ENCODE measurements around the gene SLC4A8. TPM values are rescaled to one million over a fixed set of nuclear protein-coding genes. Genes with fewer than 3 reads are reported as not detected.

SLC4A8 gene
- total RNA-seq, 1 donor from 2014 or later: 10.4 TPM

DNA sequence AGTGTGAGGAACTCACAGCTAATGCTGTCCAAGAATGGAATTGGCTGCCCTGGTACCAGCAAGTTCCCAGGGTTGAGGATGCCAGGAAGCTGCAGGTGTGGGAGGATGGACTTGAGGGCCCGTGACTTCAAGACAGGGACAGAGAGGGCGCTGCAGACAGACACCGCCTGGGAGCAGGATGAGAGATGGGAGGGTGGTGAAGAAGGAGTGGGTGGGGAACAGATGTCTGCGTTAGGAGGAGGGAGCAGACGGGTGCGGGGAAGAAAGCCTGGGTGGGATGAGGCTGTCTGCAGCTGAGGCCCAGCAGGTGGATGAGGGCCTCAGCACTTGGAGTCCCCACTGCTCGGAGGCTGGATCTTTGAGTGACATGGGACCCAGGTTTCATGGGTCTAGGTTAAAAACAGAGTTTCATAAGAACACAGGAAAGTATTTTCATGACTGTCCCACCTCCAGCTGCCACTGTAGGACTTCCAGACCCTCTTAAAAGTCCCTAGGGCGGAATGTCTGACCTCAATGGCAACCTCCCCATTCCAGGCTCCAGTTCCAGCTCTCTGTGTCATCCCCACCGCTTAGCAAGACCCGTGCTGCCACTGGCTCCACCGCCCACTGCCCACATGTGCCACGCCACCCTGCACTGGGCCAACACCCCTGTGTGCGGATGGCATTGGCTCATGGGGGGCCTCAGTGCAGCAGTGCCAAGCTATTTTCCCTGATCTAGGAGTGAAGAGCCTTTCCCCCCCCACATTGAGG is 96.1 kb downstream of the SLC4A8 start:
- intact Hi-C loops (cut with micrococcal nuclease): no loop called here

- intact Hi-C loops (cut with micrococcal nuclease): no loop called here
These were observed 97.1 kb downstream of the SLC4A8 start for GRCh38 chr12:51521554-51522276.

DNA sequence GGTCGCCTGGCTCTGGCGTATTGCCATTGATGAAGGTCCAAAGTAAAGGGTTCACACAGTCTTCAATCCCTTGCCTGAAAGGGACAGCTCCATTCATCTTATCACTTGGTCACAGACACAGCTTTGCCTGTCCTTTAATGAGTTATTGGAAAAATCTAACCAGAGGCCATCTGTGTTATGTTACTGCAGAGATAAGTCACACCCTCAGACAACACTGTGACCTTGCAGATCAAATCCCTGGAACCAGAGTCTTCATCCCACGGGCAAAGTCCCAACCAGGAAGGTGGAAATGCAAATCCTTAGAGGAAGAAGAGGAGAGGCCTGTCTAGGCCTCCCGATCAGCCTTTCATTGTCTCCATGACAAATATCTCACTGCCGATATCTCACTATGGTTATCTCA is 98.1 kb downstream of the SLC4A8 start:
- intact Hi-C loops (cut with micrococcal nuclease): no loop called here

- intact Hi-C loops (cut with micrococcal nuclease): no loop called here
These were observed 99.8 kb downstream of the SLC4A8 start for GRCh38 chr12:51524386-51524901.

DNA sequence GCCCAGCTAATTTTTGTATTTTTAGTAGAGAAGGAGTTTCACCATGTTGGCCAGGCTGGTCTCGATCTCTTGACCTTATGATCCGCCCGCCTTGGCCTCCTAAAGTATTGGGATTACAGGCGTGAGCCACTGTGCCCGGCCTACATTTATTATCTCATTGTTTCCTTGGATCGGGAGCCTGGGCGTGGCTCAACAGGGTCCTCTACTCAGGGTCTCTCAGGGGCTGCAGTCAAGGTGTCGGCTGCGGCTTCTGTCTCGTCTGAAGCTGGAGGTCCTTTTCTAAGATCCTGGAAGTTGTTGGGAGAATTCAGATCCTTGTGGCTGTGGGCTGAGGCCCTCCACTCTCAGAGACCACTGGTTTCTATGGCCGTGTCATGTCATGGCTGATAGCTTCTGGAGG is 100.9 kb downstream of the SLC4A8 start:
- intact Hi-C loops (cut with micrococcal nuclease): no loop called here

DNA sequence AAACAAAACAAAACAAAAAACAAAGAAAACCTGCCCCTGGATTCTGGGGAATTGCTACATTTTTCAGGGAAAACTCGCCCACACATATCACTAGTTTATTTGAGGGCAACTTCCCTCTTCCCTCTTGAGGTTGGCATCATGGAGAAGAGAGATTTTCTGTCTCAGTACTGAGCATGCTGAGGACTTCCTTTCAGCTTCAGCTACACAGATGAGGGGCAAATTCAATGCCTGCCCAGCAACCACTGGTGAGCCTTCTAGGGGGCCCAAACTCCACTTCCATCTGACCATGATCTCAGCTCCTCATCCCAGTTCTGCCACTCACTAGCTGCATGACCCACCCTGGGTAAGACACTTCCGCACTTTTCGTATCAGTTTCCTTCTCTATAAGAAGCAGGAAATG is 103.3 kb downstream of the SLC4A8 start:
- intact Hi-C loops (cut with micrococcal nuclease): no loop called here

- intact Hi-C loops (cut with micrococcal nuclease): no loop called here
These were observed 104.4 kb downstream of the SLC4A8 start for GRCh38 chr12:51528852-51529650.

- intact Hi-C loops (cut with micrococcal nuclease): no loop called here
These were observed 105.0 kb downstream of the SLC4A8 start for GRCh38 chr12:51529651-51529970.

GRCh38 chr12:51530208-51530607 is 105.6 kb downstream of the SLC4A8 start:
- intact Hi-C loops (cut with micrococcal nuclease): loop anchor here (5.0 kb wide), 1 partner anchor 48 kb away; no protein-coding TSS in a partner anchor

GRCh38 chr12:51531284-51531977 is 106.8 kb downstream of the SLC4A8 start:
- intact Hi-C loops (cut with micrococcal nuclease): loop anchor here (5.0 kb wide), 1 partner anchor 49 kb away; no protein-coding TSS in a partner anchor

- intact Hi-C loops (cut with micrococcal nuclease): loop anchor here (1.0 to 5.0 kb wide), 2 partner anchors 50 to 111 kb away; no protein-coding TSS in a partner anchor
These were observed 107.4 kb downstream of the SLC4A8 start for GRCh38 chr12:51531978-51532497.

DNA sequence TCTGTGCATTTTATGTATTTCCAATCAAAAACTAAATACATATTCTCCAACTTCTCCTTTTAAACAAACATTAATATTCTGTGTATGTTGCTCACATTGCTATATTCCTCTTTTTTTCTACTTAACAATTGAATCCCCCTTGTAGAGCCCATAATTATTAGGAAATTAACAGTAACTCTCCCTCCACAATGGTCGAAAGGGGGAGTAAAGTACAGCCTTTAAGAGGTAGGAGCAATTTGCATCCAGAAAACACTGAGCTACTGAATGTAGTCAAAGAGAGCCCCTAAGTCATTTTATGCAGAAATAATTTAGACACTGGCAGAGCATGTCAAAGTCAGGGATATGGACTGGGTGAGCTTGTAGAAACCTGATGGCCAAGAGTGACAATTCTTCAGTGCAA is 109.2 kb downstream of the SLC4A8 start:
- intact Hi-C loops (cut with micrococcal nuclease): loop anchor here (5.0 kb wide), 1 partner anchor 51 kb away; no protein-coding TSS in a partner anchor

- intact Hi-C loops (cut with micrococcal nuclease): loop anchor here (5.0 kb wide), 1 partner anchor 52 kb away; no protein-coding TSS in a partner anchor
These were observed 109.8 kb downstream of the SLC4A8 start for GRCh38 chr12:51534216-51535074.

DNA sequence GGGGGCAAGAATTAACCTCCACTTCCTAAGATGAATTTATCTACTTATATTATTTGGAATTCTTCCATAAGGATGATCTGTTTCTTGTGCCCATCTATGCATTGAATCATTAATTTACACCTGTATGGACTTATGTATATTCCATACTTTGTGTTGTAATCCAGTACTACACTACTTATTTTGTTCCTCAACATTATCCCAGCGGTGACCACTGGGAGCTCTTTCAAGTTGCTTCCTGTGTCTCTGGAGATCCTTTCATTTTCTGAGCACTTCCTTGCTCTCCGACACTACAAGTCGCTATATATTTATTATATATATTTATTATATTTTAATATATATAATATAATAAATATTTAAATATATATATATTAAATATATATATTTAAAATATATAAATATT is 111.5 kb downstream of the SLC4A8 start:
- intact Hi-C loops (cut with micrococcal nuclease): no loop called here

DNA sequence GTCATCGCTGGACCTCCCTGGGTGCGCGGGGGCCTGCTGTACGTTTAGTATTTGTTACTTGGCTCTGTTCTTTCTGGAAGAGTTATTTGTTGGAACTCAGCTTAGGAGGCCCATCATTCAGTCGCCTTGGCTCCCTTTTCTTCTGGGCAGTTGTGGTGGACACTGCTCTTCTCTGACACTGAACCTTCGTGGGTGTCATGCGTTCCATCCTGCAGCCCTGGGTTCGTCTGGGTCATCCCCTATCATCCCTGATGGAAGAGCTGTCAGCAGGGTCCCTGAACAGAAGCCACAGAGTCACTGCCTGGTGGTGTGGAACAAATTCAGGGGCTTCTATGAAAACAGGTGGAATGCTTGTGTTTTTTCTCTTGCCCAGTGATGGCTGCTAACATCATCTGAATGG is 113.5 kb downstream of the SLC4A8 start:
- intact Hi-C loops (cut with micrococcal nuclease): no loop called here

DNA sequence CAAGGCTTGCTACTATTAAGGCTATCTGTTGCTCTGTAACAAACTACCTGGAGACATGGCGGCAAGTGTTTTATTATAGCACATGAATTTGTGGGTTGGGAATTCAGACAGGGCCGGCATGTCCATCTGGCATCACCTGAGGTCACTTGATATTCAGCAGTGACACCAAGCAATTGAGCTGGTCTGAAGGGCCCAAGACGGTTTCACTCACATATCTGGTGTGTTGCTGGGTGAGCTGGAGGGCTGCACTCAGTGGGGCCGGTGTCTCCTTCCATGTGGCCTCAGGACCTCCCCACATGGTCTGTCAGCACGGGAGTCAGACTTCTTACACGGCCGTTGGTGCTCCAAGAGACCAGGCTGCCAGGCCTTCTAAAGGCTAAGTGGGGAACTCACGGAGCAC is 114.0 kb downstream of the SLC4A8 start:
- intact Hi-C loops (cut with micrococcal nuclease): no loop called here

- intact Hi-C loops (cut with micrococcal nuclease): no loop called here
These were observed 116.4 kb downstream of the SLC4A8 start for GRCh38 chr12:51540996-51541395.

GRCh38 chr12:51546097-51546496 is 121.5 kb downstream of the SLC4A8 start:
- intact Hi-C loops (cut with micrococcal nuclease): no loop called here

- intact Hi-C loops (cut with micrococcal nuclease): no loop called here
These were observed 123.0 kb downstream of the SLC4A8 start for GRCh38 chr12:51547606-51548005.

DNA sequence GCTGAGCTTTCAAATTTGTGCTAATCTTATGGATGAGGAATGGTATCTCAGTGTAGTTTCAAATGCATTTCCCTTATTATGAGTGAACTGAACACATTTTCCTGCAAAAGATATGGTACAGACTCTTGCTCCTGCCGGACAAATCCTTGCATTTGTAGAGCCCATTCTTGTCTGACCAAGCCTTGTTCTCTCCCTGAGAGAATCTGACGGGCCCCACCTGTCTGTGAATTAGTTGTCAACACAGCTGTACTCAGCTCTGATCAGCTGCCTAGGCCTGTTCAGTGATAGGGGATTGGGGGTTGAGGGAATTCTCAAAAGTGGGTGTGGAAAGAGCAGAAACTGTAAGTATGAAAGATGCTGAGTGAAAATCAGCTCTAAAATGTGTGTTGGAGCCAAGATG is 123.6 kb downstream of the SLC4A8 start:
- intact Hi-C loops (cut with micrococcal nuclease): no loop called here
